Measurements from ENCODE around the gene TMEM150B. TPM values are rescaled to one million over a fixed set of nuclear protein-coding genes. Genes with fewer than 3 reads are reported as not detected.

The TMEM150B gene
- total RNA-seq, 1 donor from 2014 or later = not detected

DNA sequence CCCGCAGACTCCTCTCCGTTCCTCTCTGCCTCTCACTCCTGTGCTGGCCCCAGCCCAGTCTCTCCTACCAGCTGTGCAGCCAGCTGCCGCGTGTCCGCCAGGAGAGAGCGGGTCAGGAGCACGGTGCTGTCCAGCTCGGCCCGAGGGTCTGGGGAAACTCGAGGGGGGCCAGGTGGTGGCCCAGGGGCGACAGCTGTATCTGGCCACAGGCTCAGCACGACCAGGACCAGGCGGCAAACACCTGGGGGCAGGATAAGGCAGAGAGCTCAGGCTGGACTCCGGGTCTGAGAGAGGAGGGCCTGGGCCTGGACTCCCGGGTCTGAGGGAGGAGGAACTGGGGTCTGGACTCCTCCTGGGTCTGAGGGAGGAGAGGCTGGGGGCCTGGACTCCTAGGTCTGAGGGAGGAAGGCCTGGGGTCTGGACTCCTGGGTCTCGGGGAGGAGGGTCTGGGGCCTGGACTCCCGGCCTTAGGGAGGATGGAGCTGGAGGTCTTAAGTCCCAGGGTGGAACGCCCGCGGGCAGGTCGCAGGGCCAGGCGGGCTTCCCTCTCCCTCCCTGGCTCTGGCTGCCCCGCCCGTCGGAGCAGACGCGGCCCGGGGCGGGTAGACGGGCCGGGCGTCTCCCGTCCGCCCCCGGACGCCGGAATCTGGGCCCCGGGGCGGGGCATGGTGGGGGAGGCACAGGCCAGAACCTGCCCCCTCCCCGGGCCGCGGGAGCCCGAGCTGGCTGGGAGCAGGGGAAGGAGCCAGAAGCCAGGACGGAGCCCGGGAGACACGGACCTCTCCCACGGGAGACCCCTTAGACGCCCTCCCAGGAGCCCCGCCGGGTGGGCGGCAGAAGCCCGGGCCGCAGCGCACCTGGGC is 43.8 kb upstream of the TMEM150B start:
- H2AFZ ChIP-seq (replicated peaks) = no peak overlapping the region

DNA sequence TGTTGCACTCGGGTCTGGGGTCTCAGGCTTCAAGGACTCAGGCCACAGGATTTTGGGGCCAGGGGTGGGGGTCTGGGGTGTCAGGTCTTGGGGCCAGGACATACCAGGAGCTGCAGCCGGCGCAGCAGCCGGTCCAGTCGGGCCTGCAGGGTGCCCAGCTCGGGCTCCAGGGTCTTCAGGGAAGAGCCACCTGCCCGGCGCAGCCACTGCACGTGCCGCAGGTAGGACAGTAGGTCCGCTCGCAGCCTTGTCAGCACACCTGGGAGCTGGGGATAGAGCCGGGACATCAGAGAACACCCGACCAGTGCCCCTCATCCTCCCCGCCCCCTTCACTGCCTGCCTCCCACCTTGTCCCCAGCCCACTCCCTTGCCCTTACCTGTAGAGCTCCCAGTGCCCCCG is 43.0 kb upstream of the TMEM150B start:
- Histone ChIP-seq H3K4me3 (no peak overlapping the region), H3K36me3 (no peaks in the 10 kb centered on the region), H3F3A (ENCODE audit: low read depth) (peaks cover 11% of the 10 kb centered on the region), H3K27ac (no peak overlapping the region), H3K79me2 (ENCODE audit: low read depth) (no peaks in the 10 kb centered on the region), H3K9me3 (ENCODE audit: low read depth) (no peaks in the 10 kb centered on the region), H3K4me2 (no peak overlapping the region), H4K20me1 (ENCODE audit: low read depth) (no peaks in the 10 kb centered on the region), H3K9ac (no peak overlapping the region), H3K4me1 (peaks cover 2% of the 10 kb centered on the region), H3K27me3 (peaks cover 61% of the 10 kb centered on the region), H2AFZ (replicated peaks) (no peak overlapping the region)
- TF ChIP-seq EZH2 (IDR thresholded peaks at IDR 0.05) = no peak
- TF ChIP-seq EZH2phosphoT487 (IDR thresholded peaks at IDR 0.05) = no peak
- TF ChIP-seq CTCF (IDR thresholded peaks at IDR 0.05) = no peak
- no peak for DNase-seq (ENCODE audit: low spot score)
- no peak overlapping the region for H3K27ac Mint-ChIP-seq
- H3K9me3 Mint-ChIP-seq = peaks cover 2% of the 10 kb centered on the region
- peaks cover 40% of the 10 kb centered on the region for H3K27me3 Mint-ChIP-seq (ENCODE audit: insufficient read depth, low read depth)
- peaks cover 15% of the 10 kb centered on the region for H3K4me1 Mint-ChIP-seq
- no peak overlapping the region for H3K4me3 Mint-ChIP-seq
- no peaks in the 10 kb centered on the region for H3K36me3 Mint-ChIP-seq

More for the DNA sequence above, 43.8 kb upstream of the TMEM150B start:
- no peaks in the 10 kb centered on the region for H4K20me1 ChIP-seq (ENCODE audit: low read depth)
- H3K9ac ChIP-seq = no peak overlapping the region
- DNase-seq (ENCODE audit: low spot score) = peak; percentile 63
- no peak overlapping the region for H3K27ac Mint-ChIP-seq
- peaks cover 5% of the 10 kb centered on the region for H3K4me1 ChIP-seq
- H3K27me3 ChIP-seq = peaks cover 69% of the 10 kb centered on the region
- peak overlapping the region; percentile 41 for H3K4me3 ChIP-seq
- peaks cover 2% of the 10 kb centered on the region for H3K9me3 Mint-ChIP-seq
- no peak overlapping the region for H3K27ac ChIP-seq
- H3K36me3 ChIP-seq = no peaks in the 10 kb centered on the region
- H3F3A ChIP-seq (ENCODE audit: low read depth) = peaks cover 15% of the 10 kb centered on the region
- no peaks in the 10 kb centered on the region for H3K79me2 ChIP-seq (ENCODE audit: low read depth)
- H3K36me3 Mint-ChIP-seq = no peaks in the 10 kb centered on the region
- H3K4me1 Mint-ChIP-seq = peaks cover 18% of the 10 kb centered on the region
- TF ChIP-seq EZH2 (IDR thresholded peaks at IDR 0.05) (no peak), CTCF (IDR thresholded peaks at IDR 0.05) (no peak)
- H3K4me3 Mint-ChIP-seq = peak overlapping the region; percentile 60
- no peaks in the 10 kb centered on the region for H3K9me3 ChIP-seq (ENCODE audit: low read depth)
- peaks cover 39% of the 10 kb centered on the region for H3K27me3 Mint-ChIP-seq (ENCODE audit: insufficient read depth, low read depth)
- H3K4me2 ChIP-seq = peak overlapping the region; percentile 95

- Histone ChIP-seq H3K4me2 (no peak overlapping the region), H3K27me3 (peaks cover 48% of the 10 kb centered on the region), H3K9me3 (ENCODE audit: low read depth) (no peaks in the 10 kb centered on the region), H3K4me3 (no peak overlapping the region), H3K36me3 (no peaks in the 10 kb centered on the region), H3K79me2 (ENCODE audit: low read depth) (no peaks in the 10 kb centered on the region), H3K4me1 (peaks cover 9% of the 10 kb centered on the region), H2AFZ (replicated peaks) (no peak overlapping the region), H3F3A (ENCODE audit: low read depth) (peaks cover 11% of the 10 kb centered on the region), H4K20me1 (ENCODE audit: low read depth) (no peaks in the 10 kb centered on the region), H3K27ac (no peak overlapping the region), H3K9ac (no peak overlapping the region)
- Mint-ChIP-seq H3K27ac (no peak overlapping the region), H3K27me3 (ENCODE audit: insufficient read depth, low read depth) (peaks cover 36% of the 10 kb centered on the region), H3K4me3 (peak overlapping the region; percentile 21), H3K4me1 (peaks cover 12% of the 10 kb centered on the region), H3K36me3 (no peaks in the 10 kb centered on the region), H3K9me3 (peaks cover 2% of the 10 kb centered on the region)
- TF ChIP-seq EZH2 (IDR thresholded peaks at IDR 0.05) (no peak), CTCF (IDR thresholded peaks at IDR 0.05) (no peak)
- no peak for DNase-seq (ENCODE audit: low spot score)
Measured at GRCh38 chr19:55366790-55367189, 41.6 kb upstream of the TMEM150B start.
